GM18858 (cell line): Measurements from ENCODE around the gene LINC00237.

Experiments
- ATAC-seq: cut with Tn5 transposase; IDR thresholded peaks from one replicate; pipeline ENCODE4 v1.9.1; 2021; ENCODE audit not compliant: unreplicated experiment

LINC00237 gene

GRCh38 chr20:21125849-21126580, 19.9 kb upstream of the LINC00237 start, which contains the start of gene KIZ:
TSS of gene KIZ (plus strand) at chr20:21126082. CDS start at chr20:21126116, 34 bp downstream.
- peak; percentile 89 for ATAC-seq

GRCh38 chr20:21125072-21125848, 19.1 kb upstream of the LINC00237 start:
- ATAC-seq = peak; percentile 28

GRCh38 chr20:21124190-21124589, 18.0 kb upstream of the LINC00237 start:
- no peak for ATAC-seq

GRCh38 chr20:21118782-21119181, 12.6 kb upstream of the LINC00237 start:
- no peak for ATAC-seq

- no peak for ATAC-seq
Measured at GRCh38 chr20:21118138-21118537, 12.0 kb upstream of the LINC00237 start.

GRCh38 chr20:21117521-21117920, 11.4 kb upstream of the LINC00237 start:
- no peak for ATAC-seq

- no peak for ATAC-seq
Measured at GRCh38 chr20:21114584-21114983, 8.4 kb upstream of the LINC00237 start.

GRCh38 chr20:21113697-21114096, 7.5 kb upstream of the LINC00237 start:
- ATAC-seq = no peak

GRCh38 chr20:21111416-21111815, 5.3 kb upstream of the LINC00237 start:
- ATAC-seq = no peak

- no peak for ATAC-seq
Measured at GRCh38 chr20:21110811-21111210, 4.7 kb upstream of the LINC00237 start.

- no peak for ATAC-seq
Measured at GRCh38 chr20:21109144-21109543, 3.0 kb upstream of the LINC00237 start.

GRCh38 chr20:21105429-21106170, 558 bp downstream of the LINC00237 start:
- ATAC-seq = no peak

GRCh38 chr20:21104921-21105320, 1.2 kb downstream of the LINC00237 start:
- no peak for ATAC-seq

GRCh38 chr20:21104466-21104761, 1.7 kb downstream of the LINC00237 start:
- ATAC-seq = no peak

GRCh38 chr20:21103582-21104465, 2.3 kb downstream of the LINC00237 start:
- ATAC-seq = no peak

- peak; percentile 32 for ATAC-seq
Measured at GRCh38 chr20:21102603-21103311, 3.4 kb downstream of the LINC00237 start.

GRCh38 chr20:21101932-21102575, 4.1 kb downstream of the LINC00237 start:
- no peak for ATAC-seq

- ATAC-seq = no peak
Measured at GRCh38 chr20:21101453-21101931, 4.7 kb downstream of the LINC00237 start.
